Liver (tissue), 9 donors: ENCODE measurements around the gene ASPA. TPM values are rescaled to one million over a fixed set of nuclear protein-coding genes. Genes with fewer than 3 reads are reported as not detected.

Experiments
- DNase-seq: peaks from one replicate; pipeline ENCODE4 v3.0.0-alpha.2; 2017; ENCODE audit warnings: low spot score
- H3K27ac ChIP-seq, 2 donors: one replicate each; pipeline ENCODE4 v1.7.0; 2013; ENCODE audit warnings: inconsistent platforms in 2 of 2, low read length in 2 of 2, control low read depth in 1 of 2, low read depth in 1 of 2, mild to moderate bottlenecking in 1 of 2
- H3K27me3 ChIP-seq, 4 donors: one replicate each; pipeline versions ENCODE4 v1.6.1 to v1.7.0; 2013; ENCODE audit warnings: low read length in 3 of 4, inconsistent platforms in 1 of 4, mild to moderate bottlenecking in 1 of 4, moderate library complexity in 1 of 4; ENCODE audit not compliant: control insufficient read depth in 4 of 4, insufficient read depth in 4 of 4
- H3K36me3 ChIP-seq, 4 donors: one replicate each; pipeline versions ENCODE4 v1.6.1 to v1.7.0; 2013; ENCODE audit warnings: low read length in 3 of 4, mild to moderate bottlenecking in 3 of 4, low read depth in 1 of 4, moderate library complexity in 1 of 4; ENCODE audit not compliant: control insufficient read depth in 4 of 4, insufficient read depth in 3 of 4
- H3K4me1 ChIP-seq, 4 donors: one replicate each; pipeline versions ENCODE4 v1.6.1 to v1.7.0; 2013; ENCODE audit warnings: low read length in 3 of 4, mild to moderate bottlenecking in 3 of 4, moderate library complexity in 1 of 4; ENCODE audit not compliant: control insufficient read depth in 4 of 4, insufficient read depth in 4 of 4
- H3K4me3 ChIP-seq, 3 donors: one replicate each; pipeline versions ENCODE4 v1.6.1 to v1.7.0; 2013; ENCODE audit warnings: low read length in 3 of 3, control low read depth in 1 of 3, low read depth in 1 of 3, mild to moderate bottlenecking in 1 of 3
- H3K9ac ChIP-seq, 2 donors: one replicate each; pipeline ENCODE4 v1.7.0; 2013; ENCODE audit warnings: low read length in 2 of 2, mild to moderate bottlenecking in 2 of 2, moderate library complexity in 2 of 2, control low read depth in 1 of 2, low read depth in 1 of 2
- H3K9me3 ChIP-seq, 4 donors: one replicate each; pipeline versions ENCODE4 v1.6.1 to v1.7.0; 2013; ENCODE audit warnings: low read length in 3 of 4; ENCODE audit not compliant: control insufficient read depth in 4 of 4
- EGR1 ChIP-seq, 2 donors: IDR thresholded peaks; 2 replicates each; pipeline ENCODE4 v1.6.1; 2016 to 2018; ENCODE audit warnings: antibody characterized with exemption in 2 of 2, low read depth in 2 of 2
- FOXA1 ChIP-seq: IDR thresholded peaks from 2 replicates; pipeline ENCODE4 v1.6.1; 2016; ENCODE audit warnings: antibody characterized with exemption
- FOXA2 ChIP-seq: IDR thresholded peaks from 2 replicates; pipeline ENCODE4 v1.6.1; 2016; ENCODE audit warnings: antibody characterized with exemption
- GABPA ChIP-seq, 2 donors: IDR thresholded peaks in 1 of 2; conservative IDR thresholded peaks in 1 of 2; 2 replicates each; pipeline ENCODE4 v1.6.1; 2016; ENCODE audit warnings: antibody characterized with exemption in 2 of 2, mild to moderate bottlenecking in 1 of 2, moderate library complexity in 1 of 2
- HNF4A ChIP-seq, 2 donors: conservative IDR thresholded peaks; 2 replicates each; pipeline ENCODE4 v1.6.1; 2016; ENCODE audit warnings: antibody characterized with exemption in 2 of 2, mild to moderate bottlenecking in 2 of 2
- HNF4G ChIP-seq: IDR thresholded peaks from 2 replicates; pipeline ENCODE4 v1.6.1; 2016; ENCODE audit warnings: antibody characterized with exemption
- JUND ChIP-seq, 2 donors: IDR thresholded peaks; 2 replicates each; pipeline ENCODE4 v1.6.1; 2016; ENCODE audit warnings: antibody characterized with exemption in 2 of 2
- NR2F2 ChIP-seq: IDR thresholded peaks from 2 replicates; pipeline ENCODE4 v1.6.1; 2016; ENCODE audit warnings: antibody characterized with exemption
- RAD21 ChIP-seq, 2 donors: IDR thresholded peaks; 2 replicates each; pipeline ENCODE4 v1.6.1; 2016; ENCODE audit warnings: antibody characterized with exemption in 2 of 2, mild to moderate bottlenecking in 2 of 2
- RXRA ChIP-seq, 2 donors: IDR thresholded peaks; 2 replicates each; pipeline ENCODE4 v1.6.1; 2017 to 2018; ENCODE audit warnings: antibody characterized with exemption in 2 of 2, mild to moderate bottlenecking in 1 of 2
- SP1 ChIP-seq: IDR thresholded peaks from 2 replicates; pipeline ENCODE4 v1.6.1; 2018; ENCODE audit warnings: antibody characterized with exemption, mild to moderate bottlenecking
- TAF1 ChIP-seq: conservative IDR thresholded peaks from 2 replicates; pipeline ENCODE4 v1.6.1; 2016; ENCODE audit warnings: antibody characterized with exemption, mild to moderate bottlenecking
- YY1 ChIP-seq: IDR thresholded peaks from 2 replicates; pipeline ENCODE4 v1.6.1; 2016; ENCODE audit warnings: antibody characterized with exemption, mild to moderate bottlenecking
- WGBS: extraction: QIAGEN DNeasy Blood & Tissue Kit; methylation state at CpG from one replicate; pipeline ENCODE4 v1.1.7; 2013; 5-methylcytosine and 5-hydroxymethylcytosine counted together
- polyA plus RNA-seq, 2 donors: library from polyadenylated mRNA; stranded (reverse) in 1 of 2; unstranded in 1 of 2; fragments of 200-250 nt in 1 of 2; fragments of >200 nt in 1 of 2; fragmentation: Nextera tagmentation in 1 of 2; extraction: Ambion mirVana in 1 of 2; gene quantifications; one replicate each; pipeline versions ENCODE4 v1.2.1 to v1.2.3, GENCODE V29; 2013 to 2015
- total RNA-seq, 2 donors: library from RNA; depleted of rRNA; stranded (reverse); fragments of >200 nt; gene quantifications; one replicate each; pipeline ENCODE4 v1.2.3, GENCODE V29; 2014
- TF ChIP-seq, protein P1 (sequence below): IDR thresholded peaks from 2 replicates; pipeline ENCODE4 v1.6.1; 2016; ENCODE audit warnings: antibody characterized with exemption, mild to moderate bottlenecking
- TF ChIP-seq, protein P2 (sequence below): IDR thresholded peaks from 2 replicates; pipeline ENCODE4 v1.6.1; 2016; ENCODE audit warnings: antibody characterized with exemption
- TF ChIP-seq, protein P3 (sequence below): IDR thresholded peaks from 2 replicates; pipeline ENCODE4 v1.6.1; 2016; ENCODE audit warnings: antibody characterized with exemption
- TF ChIP-seq, protein P4 (sequence below): IDR thresholded peaks from 2 replicates; pipeline ENCODE4 v1.6.1; 2016; ENCODE audit warnings: antibody characterized with exemption
- TF ChIP-seq, protein P5 (sequence below): fragments of 150-350 bp; IDR thresholded peaks from 2 replicates; pipeline ENCODE4 v1.5.1; 2017; ENCODE audit warnings: improper control_type of control experiment, low read depth, low read length; ENCODE audit not compliant: missing input control
- donor health status: healthy.
- donor health status: healthy.
- donor health status: healthy.
- donor health status: healthy.
- donor health status: healthy.

Gene ASPA
- total RNA-seq, result 1 to 10 TPM in 1 of 2 donors, under 1 TPM in 1; 0.89 to 4.7 TPM
- polyA plus RNA-seq, result 1 to 10 TPM; 1.2 to 2.6 TPM

DNA sequence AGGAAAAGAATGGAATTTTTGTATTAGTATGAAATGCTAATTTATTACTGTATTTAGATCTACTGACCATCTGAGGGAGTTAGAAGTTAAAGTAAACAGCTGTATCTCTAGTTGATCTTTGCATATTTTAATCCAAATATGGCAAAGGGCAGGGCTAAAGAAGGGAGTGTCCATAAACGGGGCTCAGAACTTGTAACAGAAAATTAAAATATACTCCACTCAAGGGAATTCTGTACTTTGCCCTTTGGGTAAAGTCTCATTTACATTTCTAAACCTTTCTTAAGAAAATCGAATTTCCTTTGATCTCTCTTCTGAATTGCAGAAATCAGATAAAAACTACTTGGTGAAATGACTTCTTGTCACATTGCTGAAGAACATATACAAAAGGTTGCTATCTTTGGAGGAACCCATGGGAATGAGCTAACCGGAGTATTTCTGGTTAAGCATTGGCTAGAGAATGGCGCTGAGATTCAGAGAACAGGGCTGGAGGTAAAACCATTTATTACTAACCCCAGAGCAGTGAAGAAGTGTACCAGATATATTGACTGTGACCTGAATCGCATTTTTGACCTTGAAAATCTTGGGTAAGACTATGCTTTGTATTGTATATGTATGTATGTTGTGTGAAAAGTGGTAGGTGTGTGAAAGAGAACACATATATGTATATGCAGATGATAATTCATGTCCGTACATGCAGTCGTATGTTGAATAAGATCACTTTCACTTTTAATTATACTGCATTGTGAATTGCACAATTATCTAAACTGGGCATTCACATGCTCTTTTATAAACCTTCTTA, at the start of gene ASPA:
Gene ASPA, plus strand, starts transcription at position 186 of the 799 bp plus-strand sequence. Its CDS starts 163 bp downstream, at position 349.
- TF ChIP-seq HNF4G (peak; percentile 29), SP1 (peak; percentile 67), TAF1 (no peak), JUND (IDR thresholded peaks at IDR 0.05) (peak in 1 of 2 donors; percentile 32), EGR1 (IDR thresholded peaks at IDR 0.05; ENCODE audit: low read depth in 2 of 2) (no peak), RXRA (IDR thresholded peaks at IDR 0.05) (peak; percentile 14 to 49), FOXA2 (peak; percentile 80), HNF4A (conservative IDR thresholded peaks at IDR 0.05) (peak; percentile 69 to 87), NR2F2 (no peak), RAD21 (IDR thresholded peaks at IDR 0.05) (no peak), GABPA (IDR thresholded peaks at IDR 0.05 in 1 of 2, conservative IDR thresholded peaks at IDR 0.05 in 1 of 2) (no peak), YY1 (peak; percentile 48), FOXA1 (peak; percentile 75)
- TF ChIP-seq, protein P1, sequence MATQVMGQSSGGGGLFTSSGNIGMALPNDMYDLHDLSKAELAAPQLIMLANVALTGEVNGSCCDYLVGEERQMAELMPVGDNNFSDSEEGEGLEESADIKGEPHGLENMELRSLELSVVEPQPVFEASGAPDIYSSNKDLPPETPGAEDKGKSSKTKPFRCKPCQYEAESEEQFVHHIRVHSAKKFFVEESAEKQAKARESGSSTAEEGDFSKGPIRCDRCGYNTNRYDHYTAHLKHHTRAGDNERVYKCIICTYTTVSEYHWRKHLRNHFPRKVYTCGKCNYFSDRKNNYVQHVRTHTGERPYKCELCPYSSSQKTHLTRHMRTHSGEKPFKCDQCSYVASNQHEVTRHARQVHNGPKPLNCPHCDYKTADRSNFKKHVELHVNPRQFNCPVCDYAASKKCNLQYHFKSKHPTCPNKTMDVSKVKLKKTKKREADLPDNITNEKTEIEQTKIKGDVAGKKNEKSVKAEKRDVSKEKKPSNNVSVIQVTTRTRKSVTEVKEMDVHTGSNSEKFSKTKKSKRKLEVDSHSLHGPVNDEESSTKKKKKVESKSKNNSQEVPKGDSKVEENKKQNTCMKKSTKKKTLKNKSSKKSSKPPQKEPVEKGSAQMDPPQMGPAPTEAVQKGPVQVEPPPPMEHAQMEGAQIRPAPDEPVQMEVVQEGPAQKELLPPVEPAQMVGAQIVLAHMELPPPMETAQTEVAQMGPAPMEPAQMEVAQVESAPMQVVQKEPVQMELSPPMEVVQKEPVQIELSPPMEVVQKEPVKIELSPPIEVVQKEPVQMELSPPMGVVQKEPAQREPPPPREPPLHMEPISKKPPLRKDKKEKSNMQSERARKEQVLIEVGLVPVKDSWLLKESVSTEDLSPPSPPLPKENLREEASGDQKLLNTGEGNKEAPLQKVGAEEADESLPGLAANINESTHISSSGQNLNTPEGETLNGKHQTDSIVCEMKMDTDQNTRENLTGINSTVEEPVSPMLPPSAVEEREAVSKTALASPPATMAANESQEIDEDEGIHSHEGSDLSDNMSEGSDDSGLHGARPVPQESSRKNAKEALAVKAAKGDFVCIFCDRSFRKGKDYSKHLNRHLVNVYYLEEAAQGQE, result no peak
- TF ChIP-seq, protein P2, sequence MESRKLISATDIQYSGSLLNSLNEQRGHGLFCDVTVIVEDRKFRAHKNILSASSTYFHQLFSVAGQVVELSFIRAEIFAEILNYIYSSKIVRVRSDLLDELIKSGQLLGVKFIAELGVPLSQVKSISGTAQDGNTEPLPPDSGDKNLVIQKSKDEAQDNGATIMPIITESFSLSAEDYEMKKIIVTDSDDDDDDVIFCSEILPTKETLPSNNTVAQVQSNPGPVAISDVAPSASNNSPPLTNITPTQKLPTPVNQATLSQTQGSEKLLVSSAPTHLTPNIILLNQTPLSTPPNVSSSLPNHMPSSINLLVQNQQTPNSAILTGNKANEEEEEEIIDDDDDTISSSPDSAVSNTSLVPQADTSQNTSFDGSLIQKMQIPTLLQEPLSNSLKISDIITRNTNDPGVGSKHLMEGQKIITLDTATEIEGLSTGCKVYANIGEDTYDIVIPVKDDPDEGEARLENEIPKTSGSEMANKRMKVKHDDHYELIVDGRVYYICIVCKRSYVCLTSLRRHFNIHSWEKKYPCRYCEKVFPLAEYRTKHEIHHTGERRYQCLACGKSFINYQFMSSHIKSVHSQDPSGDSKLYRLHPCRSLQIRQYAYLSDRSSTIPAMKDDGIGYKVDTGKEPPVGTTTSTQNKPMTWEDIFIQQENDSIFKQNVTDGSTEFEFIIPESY, result peak; percentile 44
- TF ChIP-seq, protein P3, sequence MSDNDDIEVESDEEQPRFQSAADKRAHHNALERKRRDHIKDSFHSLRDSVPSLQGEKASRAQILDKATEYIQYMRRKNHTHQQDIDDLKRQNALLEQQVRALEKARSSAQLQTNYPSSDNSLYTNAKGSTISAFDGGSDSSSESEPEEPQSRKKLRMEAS, result no peak
- TF ChIP-seq, protein P4, sequence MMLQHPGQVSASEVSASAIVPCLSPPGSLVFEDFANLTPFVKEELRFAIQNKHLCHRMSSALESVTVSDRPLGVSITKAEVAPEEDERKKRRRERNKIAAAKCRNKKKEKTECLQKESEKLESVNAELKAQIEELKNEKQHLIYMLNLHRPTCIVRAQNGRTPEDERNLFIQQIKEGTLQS, result no peak
- TF ChIP-seq, protein P5, sequence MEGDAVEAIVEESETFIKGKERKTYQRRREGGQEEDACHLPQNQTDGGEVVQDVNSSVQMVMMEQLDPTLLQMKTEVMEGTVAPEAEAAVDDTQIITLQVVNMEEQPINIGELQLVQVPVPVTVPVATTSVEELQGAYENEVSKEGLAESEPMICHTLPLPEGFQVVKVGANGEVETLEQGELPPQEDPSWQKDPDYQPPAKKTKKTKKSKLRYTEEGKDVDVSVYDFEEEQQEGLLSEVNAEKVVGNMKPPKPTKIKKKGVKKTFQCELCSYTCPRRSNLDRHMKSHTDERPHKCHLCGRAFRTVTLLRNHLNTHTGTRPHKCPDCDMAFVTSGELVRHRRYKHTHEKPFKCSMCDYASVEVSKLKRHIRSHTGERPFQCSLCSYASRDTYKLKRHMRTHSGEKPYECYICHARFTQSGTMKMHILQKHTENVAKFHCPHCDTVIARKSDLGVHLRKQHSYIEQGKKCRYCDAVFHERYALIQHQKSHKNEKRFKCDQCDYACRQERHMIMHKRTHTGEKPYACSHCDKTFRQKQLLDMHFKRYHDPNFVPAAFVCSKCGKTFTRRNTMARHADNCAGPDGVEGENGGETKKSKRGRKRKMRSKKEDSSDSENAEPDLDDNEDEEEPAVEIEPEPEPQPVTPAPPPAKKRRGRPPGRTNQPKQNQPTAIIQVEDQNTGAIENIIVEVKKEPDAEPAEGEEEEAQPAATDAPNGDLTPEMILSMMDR, result no peak
- peak within 1 kb of the TSS; percentile 71 to 88 (median 71) for H3K4me3 ChIP-seq
- H3K27me3 ChIP-seq, result no peaks in the 10 kb centered on the region
- peak within 1 kb of the TSS; percentile 89 to 97 for H3K27ac ChIP-seq
- peaks cover 0 to 30% (median 11%) of the 10 kb centered on the region in 4 donors for H3K4me1 ChIP-seq
- WGBS, result 15% methylated on average over 7 of the region's 7 CpGs
- peak within 1 kb of the TSS; percentile 85 to 94 for H3K9ac ChIP-seq
- no peaks in the 10 kb centered on the region for H3K36me3 ChIP-seq
- H3K9me3 ChIP-seq, result peaks cover 0 to 1% (median 0%) of the 10 kb centered on the region in 4 donors
- DNase-seq, result no peak
